ENCODE data around the gene RFX2. TPM values are rescaled to one million over a fixed set of nuclear protein-coding genes. Genes with fewer than 3 reads are reported as not detected.

RFX2 gene
- total RNA-seq, 1 experiment from 2014 or later, result 4.6 TPM

- Mint-ChIP-seq H3K4me3 (no peak overlapping the region), H3K27me3 (ENCODE audit: low read depth) (no peaks in the 10 kb centered on the region; the same call in 1 of the 2 replicates), H3K27ac (no peak overlapping the region), H3K9me3 (peaks cover 4% of the 10 kb centered on the region; the same call in 1 of the 2 replicates), H3K36me3 (no peaks in the 10 kb centered on the region), H3K4me1 (peaks cover 20% of the 10 kb centered on the region)
- POLR2A ChIA-PET, result no interaction called here
- DNase-seq (ENCODE audit: low spot score), result no peak
- CTCF ChIA-PET, result interaction anchor here (1.1 to 2.3 kb wide), 2 partner anchors 9 to 70 kb away, joined by 3 to 12 read pairs; no protein-coding TSS in a partner anchor
- no peak for TF ChIP-seq HMGXB4 (CRISPR knock-in tag; IDR thresholded peaks at IDR 0.05)
- TF ChIP-seq FOXK1 (CRISPR knock-in tag; IDR thresholded peaks at IDR 0.05), result no peak
- no peak for TF ChIP-seq FOXJ3 (CRISPR knock-in tag; IDR thresholded peaks at IDR 0.05; ENCODE audit: borderline replicate concordance)
- TF ChIP-seq SMAD3 (CRISPR knock-in tag; IDR thresholded peaks at IDR 0.05; ENCODE audit: borderline replicate concordance), result no peak
- no peak for TF ChIP-seq ZBTB43 (CRISPR knock-in tag; IDR thresholded peaks at IDR 0.05)
- no peak for TF ChIP-seq TEAD4 (CRISPR knock-in tag; IDR thresholded peaks at IDR 0.05)
- TF ChIP-seq ARID4B (CRISPR knock-in tag; IDR thresholded peaks at IDR 0.05; ENCODE audit: borderline replicate concordance), result no peak
- no peak for TF ChIP-seq GRHL2 (CRISPR knock-in tag; IDR thresholded peaks at IDR 0.05; ENCODE audit: insufficient replicate concordance, severe bottlenecking)
- no peak for TF ChIP-seq ZNF512 (CRISPR knock-in tag; IDR thresholded peaks at IDR 0.05; ENCODE audit: borderline replicate concordance)
- no peak for TF ChIP-seq ZNF281 (CRISPR knock-in tag; IDR thresholded peaks at IDR 0.05)
- TF ChIP-seq NR3C1 (CRISPR knock-in tag; conservative IDR thresholded peaks at IDR 0.05; ENCODE audit: low read depth), result no peak
- no peak for TF ChIP-seq CDX4 (CRISPR knock-in tag; IDR thresholded peaks at IDR 0.05; ENCODE audit: borderline replicate concordance)
- no peak for TF ChIP-seq TP53 (CRISPR knock-in tag; IDR thresholded peaks at IDR 0.05)
- no peak for TF ChIP-seq ZMAT4 (CRISPR knock-in tag; IDR thresholded peaks at IDR 0.05)
- TF ChIP-seq KAT7 (CRISPR knock-in tag; IDR thresholded peaks at IDR 0.05; ENCODE audit: borderline replicate concordance), result no peak
- TF ChIP-seq MXD4 (CRISPR knock-in tag; IDR thresholded peaks at IDR 0.05; ENCODE audit: borderline replicate concordance), result no peak
- no peak for TF ChIP-seq MLX (CRISPR knock-in tag; IDR thresholded peaks at IDR 0.05)
- no peak for TF ChIP-seq ZNF138 (CRISPR knock-in tag; conservative IDR thresholded peaks at IDR 0.05)
- ATAC-seq, result no peak
These were observed 54.0 kb downstream of the RFX2 start for GRCh38 chr19:6056282-6056741.

Measured in WTC11 (cell line).